OCI-LY3 (cell line): Measurements from ENCODE around the gene BRSK1.

Experiments
- H2AFZ ChIP-seq: fragments of 200-600, 300-600 bp; shearing (Covaris generic); 2 replicates; pipeline ENCODE4 v1.6.0; 2014; ENCODE audit warnings: antibody characterized with exemption, low read depth, low read length
- H3K27ac ChIP-seq: fragments of 200-600, 300-600 bp; sonication (generic); 2 replicates; pipeline ENCODE4 v1.5.1; 2014; ENCODE audit warnings: mild to moderate bottlenecking, low read length, moderate library complexity, mixed read lengths
- H3K27me3 ChIP-seq: fragments of 200-600, 300-600 bp; sonication (generic); 2 replicates; pipeline ENCODE4 v1.6.1; 2014; ENCODE audit warnings: low read depth, low read length, mixed read lengths
- H3K36me3 ChIP-seq: fragments of 200-600, 300-600 bp; sonication (generic); replicated peaks from 2 replicates; pipeline ENCODE3; 2014; ENCODE audit warnings: low read depth, low read length, mixed read lengths
- H3K4me1 ChIP-seq: fragments of 300-600, 200-600 bp; sonication (generic); 2 replicates; pipeline ENCODE4 v1.6.1; 2014; ENCODE audit warnings: low read length, mixed read lengths
- H3K4me2 ChIP-seq: fragments of 200-600, 300-600 bp; sonication (generic); 2 replicates; pipeline ENCODE4 v1.6.1; 2014; ENCODE audit warnings: low read length, mixed read lengths
- H3K4me3 ChIP-seq: fragments of 300-600, 200-600 bp; sonication (generic); 2 replicates; pipeline ENCODE4 v1.5.1; 2014; ENCODE audit warnings: antibody characterized with exemption, mild to moderate bottlenecking, low read length, moderate library complexity
- H3K79me2 ChIP-seq: fragments of 300-600, 200-600 bp; shearing (Covaris generic); 2 replicates; pipeline ENCODE4 v1.6.1; 2014; ENCODE audit warnings: mild to moderate bottlenecking, low read length, mixed read lengths
- H3K9ac ChIP-seq: fragments of 300-600, 200-600 bp; shearing (Covaris generic); 2 replicates; pipeline ENCODE4 v1.6.0; 2014; ENCODE audit warnings: mild to moderate bottlenecking, low read length, moderate library complexity
- H3K9me3 ChIP-seq: fragments of 200-600, 300-600 bp; shearing (Covaris generic); 2 replicates; pipeline ENCODE4 v1.6.1; 2014; ENCODE audit warnings: low read length, mixed read lengths; ENCODE audit not compliant: insufficient read depth
- H4K20me1 ChIP-seq: fragments of 200-600, 300-600 bp; sonication (generic); 2 replicates; pipeline ENCODE4 v1.6.1; 2016; ENCODE audit warnings: low read length, mixed read lengths; ENCODE audit not compliant: insufficient read depth
- CTCF ChIP-seq: fragments of 200-600, 300-600 bp; sonication (generic); IDR thresholded peaks from 2 replicates; pipeline ENCODE4 v1.5.1; 2014; ENCODE audit warnings: antibody characterized with exemption, low read length, low read depth
- EZH2phosphoT487 ChIP-seq: fragments of 200-600 bp; shearing (Covaris generic); IDR thresholded peaks from 2 replicates; pipeline ENCODE4 v1.6.1; 2018; ENCODE audit warnings: antibody characterized with exemption, mixed run types, low read depth

BRSK1 gene

GRCh38 chr19:55339889-55340783, 56.3 kb downstream of the BRSK1 start:
- peaks cover 8% of the 10 kb centered on the region; the same call in 1 of the 2 replicates for H3K27me3 ChIP-seq
- H3K4me3 ChIP-seq = peak overlapping the region; percentile 96
- H3K27ac ChIP-seq = peak overlapping the region; percentile 34
- peak overlapping the region; percentile 87 for H3K4me2 ChIP-seq
- peaks cover 8% of the 10 kb centered on the region; the same call in 1 of the 2 replicates for H3K79me2 ChIP-seq
- H3K36me3 ChIP-seq = peaks cover 5% of the 10 kb centered on the region
- H3K9me3 ChIP-seq = no peaks in the 10 kb centered on the region
- peaks cover 9% of the 10 kb centered on the region; the same call in 1 of the 2 replicates for H3K4me1 ChIP-seq
- no peaks in the 10 kb centered on the region for H4K20me1 ChIP-seq
- peak overlapping the region; percentile 94 for H3K9ac ChIP-seq
- no peak overlapping the region for H2AFZ ChIP-seq
- TF ChIP-seq CTCF (no peak), EZH2phosphoT487 (no peak)

DNA sequence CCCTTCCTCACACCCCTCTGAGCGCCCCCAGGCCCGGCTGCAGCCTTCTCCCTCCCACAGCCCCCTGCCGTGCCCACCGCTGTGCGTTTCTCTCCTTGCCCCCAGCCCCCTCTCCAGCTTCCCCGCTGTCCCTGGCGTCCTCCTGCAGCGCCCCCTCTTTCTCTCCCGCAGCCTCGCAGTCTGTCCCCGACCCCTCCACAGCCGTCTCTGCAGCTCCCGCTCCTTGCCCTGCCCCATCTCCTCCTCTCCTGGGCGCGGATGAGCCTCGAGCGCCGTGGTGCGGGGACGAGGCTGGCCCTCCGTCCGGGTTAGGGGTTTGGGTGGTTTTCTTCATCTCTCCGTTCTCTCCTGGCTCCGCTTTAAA, 57.0 kb downstream of the BRSK1 start:
- H3K79me2 ChIP-seq = peaks cover 8% of the 10 kb centered on the region; the same call in 1 of the 2 replicates
- no peaks in the 10 kb centered on the region for H3K9me3 ChIP-seq
- peak overlapping the region; percentile 87 for H3K4me2 ChIP-seq
- peak overlapping the region; percentile 96 for H3K4me3 ChIP-seq
- H2AFZ ChIP-seq = no peak overlapping the region
- peaks cover 8% of the 10 kb centered on the region; the same call in 1 of the 2 replicates for H3K27me3 ChIP-seq
- peak; percentile 49 for TF ChIP-seq CTCF
- no peak for TF ChIP-seq EZH2phosphoT487
- H3K4me1 ChIP-seq = peaks cover 9% of the 10 kb centered on the region; the same call in 1 of the 2 replicates
- no peak overlapping the region for H3K27ac ChIP-seq
- H4K20me1 ChIP-seq = no peaks in the 10 kb centered on the region
- H3K9ac ChIP-seq = peak overlapping the region; percentile 94
- H3K36me3 ChIP-seq = peaks cover 5% of the 10 kb centered on the region

DNA sequence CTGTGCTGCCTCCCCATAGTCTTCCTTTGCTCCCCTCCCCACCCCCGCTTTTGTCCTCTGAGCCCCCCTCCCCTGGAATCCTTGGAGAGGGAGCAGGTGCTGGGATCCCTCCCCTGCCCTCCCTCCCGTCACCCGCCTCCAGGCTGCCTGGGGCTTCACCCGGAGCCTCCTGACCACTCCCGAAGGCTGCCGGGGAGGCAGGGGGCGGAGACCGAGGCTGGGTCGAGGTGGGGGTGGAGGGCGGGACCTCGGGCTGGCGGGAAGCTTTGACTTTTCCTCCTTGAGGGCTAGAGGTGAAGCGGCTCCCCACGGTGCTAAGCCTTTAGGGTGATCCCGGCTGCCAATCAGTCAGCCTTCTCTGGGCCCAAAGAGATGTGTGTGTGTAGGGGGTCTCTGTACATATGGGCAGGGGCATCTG, 57.4 kb downstream of the BRSK1 start:
- peak overlapping the region; percentile 96 for H3K4me3 ChIP-seq
- H4K20me1 ChIP-seq = no peaks in the 10 kb centered on the region
- peaks cover 9% of the 10 kb centered on the region; the same call in 1 of the 2 replicates for H3K4me1 ChIP-seq
- H3K27me3 ChIP-seq = peaks cover 8% of the 10 kb centered on the region; the same call in 1 of the 2 replicates
- H2AFZ ChIP-seq = no peak overlapping the region
- H3K36me3 ChIP-seq = peaks cover 5% of the 10 kb centered on the region
- no peak overlapping the region for H3K27ac ChIP-seq
- H3K9ac ChIP-seq = peak overlapping the region; percentile 94
- peaks cover 8% of the 10 kb centered on the region; the same call in 1 of the 2 replicates for H3K79me2 ChIP-seq
- TF ChIP-seq EZH2phosphoT487 = no peak
- TF ChIP-seq CTCF = no peak
- peak overlapping the region; percentile 87 for H3K4me2 ChIP-seq
- no peaks in the 10 kb centered on the region for H3K9me3 ChIP-seq
